Stimulated activated CD4-positive, alpha-beta T cell treated with anti-CD3 and anti-CD28 coated beads, Interleukin-1b, Interleukin-23, amount 100 ng/mL, for 48 hours (primary cell): ENCODE results near the gene ZNF618.
"Not testable (repeated sequence)": the region's sequence is repeated elsewhere in the genome, so short reads cannot be mapped to it uniquely, and the experiment has no call there.

Experiments
- DNase-seq: peaks from one replicate; pipeline ENCODE4 v3.0.0-alpha.2; 2020

Gene ZNF618

GRCh38 chr9:113990975-113991471 lies 114.9 kb downstream of the ZNF618 start:
- DNase-seq, result no peak

DNA sequence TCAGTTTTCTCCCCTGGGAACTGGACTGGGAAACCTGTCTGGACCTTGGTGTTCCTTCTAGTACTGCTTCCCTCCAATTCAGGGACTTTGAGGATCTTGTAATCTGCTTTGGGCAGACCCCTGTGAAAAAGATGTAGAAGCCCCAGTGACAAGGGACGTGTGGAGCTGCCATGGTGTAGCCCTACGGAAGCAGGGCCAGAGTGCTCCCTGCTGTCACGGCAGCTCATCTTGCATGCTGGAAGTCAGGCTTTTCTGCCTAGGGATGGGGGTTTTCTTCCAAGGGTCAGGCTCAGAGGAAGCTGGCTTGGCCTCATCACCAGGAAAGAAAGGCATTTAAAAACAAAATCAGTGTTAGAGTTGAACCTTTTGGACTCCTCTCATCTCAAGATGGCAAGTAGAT lies 115.6 kb downstream of the ZNF618 start:
- DNase-seq, result no peak

DNA sequence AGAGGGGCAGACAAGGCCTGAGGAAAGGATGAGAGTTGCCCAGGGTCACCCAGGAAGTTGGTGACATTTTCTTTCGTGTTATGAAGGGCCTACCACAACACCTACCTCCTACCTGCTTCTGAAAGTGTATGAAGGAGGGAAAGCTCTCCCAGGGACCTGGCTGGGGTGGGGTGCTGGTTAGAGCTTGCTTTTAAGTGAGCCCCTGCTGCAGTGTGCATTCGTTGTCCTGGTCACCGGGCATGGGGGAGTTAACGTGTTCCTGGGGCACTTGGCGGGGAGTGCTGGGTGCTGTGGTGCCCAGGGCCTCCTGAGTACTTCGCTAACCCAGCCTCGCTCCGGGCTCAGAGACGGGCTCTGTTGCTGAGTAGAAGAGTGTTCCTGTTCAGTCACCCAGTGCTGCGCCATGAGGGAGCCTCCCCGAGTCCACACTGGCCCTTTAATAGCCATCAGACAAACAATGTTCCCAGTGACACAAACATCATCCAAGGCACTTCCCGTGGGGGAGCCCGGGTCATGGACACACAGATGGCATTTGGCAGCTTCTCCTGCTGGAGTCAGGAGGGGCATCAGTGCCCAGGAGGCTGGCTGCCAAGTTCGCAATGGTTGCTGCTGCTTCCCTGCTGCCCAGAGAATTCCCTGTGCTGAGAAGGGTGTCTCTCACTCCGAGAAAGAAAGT lies 116.3 kb downstream of the ZNF618 start:
- no peak for DNase-seq

- no peak for DNase-seq
Observed at GRCh38 chr9:113992994-113993393, 116.9 kb downstream of the ZNF618 start.

- DNase-seq, result peak; percentile 27
Observed at GRCh38 chr9:113993838-113994540, 117.9 kb downstream of the ZNF618 start.

- no peak for DNase-seq
Observed at GRCh38 chr9:113995401-113995800, 119.3 kb downstream of the ZNF618 start.

DNA sequence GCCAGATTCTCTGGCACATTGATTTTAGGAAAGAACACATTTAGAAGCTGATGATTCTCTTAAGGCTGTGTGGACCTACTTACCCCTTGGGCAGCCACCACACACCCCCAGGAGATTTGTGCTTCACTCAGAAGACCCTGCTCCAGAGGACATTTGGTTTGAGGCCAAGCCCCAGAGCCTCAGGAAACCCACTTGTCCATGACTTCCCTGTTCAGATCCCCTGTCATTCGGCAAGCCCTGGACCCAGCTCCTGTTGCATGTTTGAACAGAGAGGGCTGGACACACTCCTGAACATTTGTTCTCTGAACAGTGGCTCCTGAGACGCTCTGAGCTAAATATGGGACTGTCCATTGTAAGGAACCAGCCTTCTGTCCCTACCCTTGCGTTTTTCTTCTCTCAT lies 119.9 kb downstream of the ZNF618 start:
- no peak for DNase-seq

DNA sequence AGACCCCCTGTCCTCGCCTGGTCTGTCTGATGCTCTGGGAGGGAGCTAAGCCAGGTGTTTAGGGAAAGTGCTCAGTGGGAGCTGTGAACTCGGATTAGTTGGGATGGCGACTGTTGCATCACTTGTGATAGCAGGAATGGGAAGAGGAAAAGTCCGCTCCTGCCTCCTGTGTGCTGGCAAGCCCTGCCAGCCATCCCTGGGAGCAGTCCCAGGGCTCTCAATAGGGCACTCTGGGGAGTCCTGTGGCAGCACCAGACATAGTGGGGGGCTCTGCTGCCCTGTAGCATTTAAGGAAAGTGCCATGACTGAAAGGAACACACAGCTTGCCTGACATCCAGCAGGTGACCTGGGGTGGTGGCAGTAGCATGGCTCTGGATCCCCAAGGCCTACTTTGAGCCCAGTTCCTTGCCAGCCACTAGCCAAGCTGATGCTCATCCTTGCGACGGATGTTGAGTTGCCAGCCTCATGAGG lies 120.5 kb downstream of the ZNF618 start:
- DNase-seq, result no peak

GRCh38 chr9:113997064-113997463 lies 121.0 kb downstream of the ZNF618 start:
- not testable (repeated sequence) for DNase-seq

DNA sequence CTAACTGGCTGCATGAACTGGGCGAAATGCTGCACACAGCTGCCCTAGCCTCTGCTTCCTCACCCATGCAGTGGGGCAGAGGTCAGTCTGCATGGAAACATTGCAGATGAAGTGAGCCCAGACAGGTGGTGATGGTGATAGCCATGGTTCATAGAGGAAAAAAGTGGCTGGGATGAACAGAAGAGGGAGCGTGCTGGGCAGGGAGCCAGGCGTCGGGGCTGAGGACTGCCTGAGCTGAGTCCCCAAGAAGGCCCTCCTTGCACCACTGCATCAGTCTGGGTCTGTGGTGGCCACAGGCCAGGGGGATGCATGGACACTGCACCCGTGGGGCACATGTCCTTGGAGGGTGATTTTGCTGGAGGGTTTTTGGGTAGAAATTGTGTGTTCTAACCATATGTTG lies 121.5 kb downstream of the ZNF618 start:
- DNase-seq, result no peak

DNA sequence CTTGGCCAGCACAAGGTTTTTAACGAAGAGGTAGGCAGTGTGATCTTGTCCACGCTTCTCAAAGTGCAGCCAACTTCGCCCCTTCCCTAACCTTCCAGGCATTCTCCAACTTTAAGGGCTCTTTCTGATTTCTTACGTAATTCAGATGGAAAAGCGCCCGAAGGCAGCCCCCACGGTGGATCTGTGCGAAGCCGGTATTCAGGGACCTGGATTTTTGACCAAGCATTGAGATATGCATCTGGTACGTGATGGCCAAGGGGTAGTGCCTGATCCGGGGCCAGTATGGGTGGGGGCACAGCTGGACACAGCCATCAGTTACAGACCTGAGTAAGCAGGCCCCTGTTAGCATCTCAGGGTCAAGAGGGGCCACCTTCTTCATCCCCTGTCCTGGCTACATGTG lies 122.0 kb downstream of the ZNF618 start:
- no peak for DNase-seq

- no peak for DNase-seq
Observed at GRCh38 chr9:113998525-113999255, 122.6 kb downstream of the ZNF618 start.

GRCh38 chr9:113999256-114000062 lies 123.3 kb downstream of the ZNF618 start:
- no peak for DNase-seq

- no peak for DNase-seq
Observed at GRCh38 chr9:114000063-114000454, 124.0 kb downstream of the ZNF618 start.

GRCh38 chr9:114000671-114001409 lies 124.7 kb downstream of the ZNF618 start:
- DNase-seq, result no peak

DNA sequence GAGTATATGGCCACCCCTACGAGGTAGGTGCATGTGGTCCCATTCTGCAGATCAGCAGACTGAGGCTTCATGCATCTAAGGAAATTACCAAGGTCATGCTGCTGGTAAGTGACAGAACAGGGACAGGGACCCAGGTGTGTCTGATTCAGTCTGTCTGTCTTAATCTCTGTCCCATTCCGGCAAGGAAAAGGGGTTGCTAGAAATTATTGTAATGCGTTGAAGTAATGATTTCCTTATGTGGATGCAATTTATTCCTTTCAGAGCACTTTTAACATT lies 125.2 kb downstream of the ZNF618 start:
- no peak for DNase-seq

GRCh38 chr9:114001794-114002261 lies 125.7 kb downstream of the ZNF618 start:
- DNase-seq, result no peak

DNA sequence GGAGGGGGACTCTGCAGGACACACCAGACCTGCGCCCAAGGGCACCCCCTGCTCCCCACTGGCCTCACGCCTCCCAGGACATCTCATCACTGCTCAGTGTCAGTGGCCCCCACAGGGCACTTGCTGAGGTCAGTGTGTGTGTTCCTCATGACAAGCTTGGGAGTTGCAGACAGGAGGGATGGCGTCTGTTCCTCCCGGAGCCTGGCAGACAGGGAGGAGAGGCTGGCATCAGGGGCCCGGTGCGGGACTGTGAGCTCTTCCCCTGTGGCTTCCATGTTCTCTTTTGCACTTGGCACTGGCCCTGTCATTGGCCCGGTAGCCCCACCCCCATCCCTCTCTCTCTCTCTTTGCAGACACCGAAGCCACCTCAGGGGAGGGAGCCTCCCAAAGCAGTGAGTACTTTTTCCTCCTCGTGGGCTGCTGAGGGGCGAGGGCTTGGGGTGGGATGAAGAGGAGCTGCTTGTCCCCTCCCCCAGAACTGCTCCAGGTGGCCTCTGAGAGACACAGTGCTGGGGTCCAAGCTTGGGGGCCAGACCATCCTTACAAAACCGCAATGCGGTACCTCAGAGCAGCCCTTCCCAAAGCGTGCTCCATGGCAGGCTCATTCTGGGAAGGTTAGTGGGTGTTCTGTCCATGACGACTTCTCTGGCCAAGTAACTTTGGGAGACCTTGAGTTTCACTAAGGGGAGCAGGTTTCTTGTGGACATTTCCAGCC lies 126.3 kb downstream of the ZNF618 start:
- DNase-seq, result no peak

DNA sequence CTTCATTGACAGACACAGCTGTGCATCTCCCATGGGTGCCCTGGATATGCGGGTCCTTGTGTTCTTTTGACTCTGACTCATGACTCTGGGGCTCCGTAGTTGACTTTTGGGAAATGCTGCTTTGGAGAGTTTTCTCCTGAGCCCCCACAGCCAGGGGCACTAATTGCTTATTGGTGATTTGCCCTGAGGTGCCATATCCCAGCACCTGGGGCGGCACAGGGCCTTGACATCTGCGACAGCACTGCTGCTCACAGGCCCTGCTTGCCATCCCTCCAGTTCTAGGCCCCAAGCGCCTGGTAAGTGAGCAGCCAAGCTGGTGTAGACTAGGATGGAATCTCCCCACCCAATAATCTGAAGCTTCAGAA lies 126.9 kb downstream of the ZNF618 start:
- DNase-seq, result no peak

DNA sequence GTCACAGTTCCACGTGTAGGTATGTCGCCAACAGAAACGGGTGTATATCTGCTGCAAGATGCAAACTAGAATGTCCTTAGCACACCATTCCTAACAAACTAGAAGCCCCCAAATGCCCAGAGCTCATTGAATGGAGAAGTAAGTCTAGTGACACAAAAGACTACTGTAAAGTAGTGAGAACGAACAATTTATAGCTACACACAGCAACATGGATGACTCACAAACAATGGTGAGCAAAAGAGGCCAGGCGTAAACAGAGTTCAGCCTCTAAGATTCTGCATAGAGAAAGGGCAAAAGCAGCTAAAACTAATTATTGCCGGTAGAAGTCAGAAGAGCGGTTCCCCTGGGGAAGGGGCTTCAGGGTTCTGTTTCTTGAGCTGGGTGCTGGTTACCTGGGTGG lies 127.2 kb downstream of the ZNF618 start:
- DNase-seq, result no peak

DNA sequence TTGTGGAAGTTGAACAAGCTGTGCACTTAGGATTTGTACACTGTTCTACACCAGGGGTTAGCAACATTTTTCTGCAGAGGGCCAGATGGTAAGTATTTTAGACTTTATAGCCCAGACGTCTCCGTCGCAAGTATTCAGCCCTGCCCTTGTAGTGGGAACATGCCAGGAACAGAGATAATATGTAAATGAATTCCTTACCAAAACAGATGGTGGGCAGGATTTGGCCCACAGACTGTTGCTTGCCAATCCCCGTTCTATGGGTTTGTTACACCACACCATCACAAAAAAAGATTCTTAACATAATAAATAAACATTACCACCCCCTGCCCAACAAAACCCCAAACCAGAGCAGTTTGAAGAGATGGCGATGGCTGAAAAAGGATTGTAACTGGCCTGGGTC lies 127.6 kb downstream of the ZNF618 start:
- no peak for DNase-seq
